HG03469 (cell line): Measurements from ENCODE around the gene ARFRP1.
A peak's percentile ranks its signal among the peaks of the same experiment; 100 is the strongest.
"Not testable (repeated sequence)": the region's sequence is repeated elsewhere in the genome, so short reads cannot be mapped to it uniquely, and the experiment has no call there.

Experiments used
- ATAC-seq: cut with Tn5 transposase; IDR thresholded peaks from one replicate; pipeline ENCODE4 v1.9.1; 2021; ENCODE audit warnings: mild to moderate bottlenecking, moderate library complexity, moderate number of reproducible peaks; ENCODE audit not compliant: unreplicated experiment

ARFRP1 gene

GRCh38 chr20:63657937-63658748, 49.6 kb downstream of the ARFRP1 start, which contains the start of gene RTEL1:
RTEL1 (plus strand) TSS chr20:63658312; CDS start chr20:63659403, 1,091 bp downstream.
- peak; percentile 74 for ATAC-seq

- ATAC-seq: no peak
Measured at GRCh38 chr20:63657260-63657936, 50.4 kb downstream of the ARFRP1 start.

GRCh38 chr20:63656451-63656850, 51.3 kb downstream of the ARFRP1 start:
- no peak for ATAC-seq

GRCh38 chr20:63655249-63655648, 52.5 kb downstream of the ARFRP1 start:
- no peak for ATAC-seq

GRCh38 chr20:63653974-63654668, 53.7 kb downstream of the ARFRP1 start:
- no peak for ATAC-seq

GRCh38 chr20:63653041-63653973, 54.5 kb downstream of the ARFRP1 start, which contains the start of gene STMN3:
STMN3 (minus strand) TSS chr20:63653424; CDS start chr20:63653345, 79 bp downstream.
- ATAC-seq: no peak

GRCh38 chr20:63652192-63652980, 55.4 kb downstream of the ARFRP1 start:
- ATAC-seq: no peak

GRCh38 chr20:63651942-63652191, 55.9 kb downstream of the ARFRP1 start:
- ATAC-seq: no peak

GRCh38 chr20:63650486-63650885, 57.3 kb downstream of the ARFRP1 start:
- ATAC-seq: not testable (repeated sequence)

- no peak for ATAC-seq
Measured at GRCh38 chr20:63648895-63649589, 58.7 kb downstream of the ARFRP1 start.
